T-helper 2 cell treated with Interferon-gamma antibody and Interleukin-4, amounts not matched to agents 5 μg/mL and 100 μg/mL, for 36 hours (primary cell): ENCODE measurements around the gene C16orf95.
A peak's percentile ranks its signal among the peaks of the same experiment; 100 is the strongest.

Experiments used
- DNase-seq: peaks from one replicate; pipeline ENCODE4 v3.0.0; 2021; ENCODE audit warnings: low spot score
- H3K27ac Mint-ChIP-seq: one replicate; pipeline ENCODE4 v1.8.0; 2021; ENCODE audit warnings: mild to moderate bottlenecking, mixed read lengths
- H3K27me3 Mint-ChIP-seq: one replicate; pipeline ENCODE4 v1.8.0; 2021; ENCODE audit warnings: low read depth, mixed read lengths
- H3K36me3 Mint-ChIP-seq: one replicate; pipeline ENCODE4 v1.8.0; 2021; ENCODE audit warnings: low read depth, mixed read lengths
- H3K4me1 Mint-ChIP-seq: one replicate; pipeline ENCODE4 v1.8.0; 2021; ENCODE audit warnings: low read depth, mixed read lengths
- H3K4me3 Mint-ChIP-seq: one replicate; pipeline ENCODE4 v1.8.0; 2022; ENCODE audit warnings: mild to moderate bottlenecking, moderate library complexity, mixed read lengths
- H3K9me3 Mint-ChIP-seq: one replicate; pipeline ENCODE4 v1.8.0; 2021; ENCODE audit warnings: mixed read lengths

C16orf95 gene

GRCh38 chr16:87352818-87353217 lies 35.6 kb upstream of the C16orf95 start:
- Mint-ChIP-seq H3K4me3 (no peak overlapping the region), H3K36me3 (peaks cover 7% of the 10 kb centered on the region), H3K9me3 (no peaks in the 10 kb centered on the region), H3K27ac (no peak overlapping the region), H3K4me1 (no peaks in the 10 kb centered on the region), H3K27me3 (no peaks in the 10 kb centered on the region)
- DNase-seq = no peak

GRCh38 chr16:87351320-87351698 lies 34.1 kb upstream of the C16orf95 start:
- H3K36me3 Mint-ChIP-seq = peaks cover 9% of the 10 kb centered on the region
- no peak for DNase-seq
- H3K4me1 Mint-ChIP-seq = no peaks in the 10 kb centered on the region
- H3K4me3 Mint-ChIP-seq = no peak overlapping the region
- no peak overlapping the region for H3K27ac Mint-ChIP-seq
- no peaks in the 10 kb centered on the region for H3K9me3 Mint-ChIP-seq
- no peaks in the 10 kb centered on the region for H3K27me3 Mint-ChIP-seq

GRCh38 chr16:87350681-87351319 lies 33.6 kb upstream of the C16orf95 start:
- DNase-seq = no peak
- no peaks in the 10 kb centered on the region for H3K4me1 Mint-ChIP-seq
- no peaks in the 10 kb centered on the region for H3K9me3 Mint-ChIP-seq
- no peak overlapping the region for H3K27ac Mint-ChIP-seq
- no peaks in the 10 kb centered on the region for H3K27me3 Mint-ChIP-seq
- no peak overlapping the region for H3K4me3 Mint-ChIP-seq
- H3K36me3 Mint-ChIP-seq = peaks cover 12% of the 10 kb centered on the region

- DNase-seq = no peak
- Mint-ChIP-seq H3K4me3 (no peak overlapping the region), H3K36me3 (peaks cover 16% of the 10 kb centered on the region), H3K27me3 (no peaks in the 10 kb centered on the region), H3K9me3 (no peaks in the 10 kb centered on the region), H3K4me1 (peaks cover 3% of the 10 kb centered on the region), H3K27ac (no peak overlapping the region)
Measured at GRCh38 chr16:87350031-87350430, 32.8 kb upstream of the C16orf95 start.

GRCh38 chr16:87348616-87349157 lies 31.5 kb upstream of the C16orf95 start:
- Mint-ChIP-seq H3K36me3 (peaks cover 22% of the 10 kb centered on the region), H3K27ac (no peak overlapping the region), H3K4me3 (no peak overlapping the region), H3K27me3 (no peaks in the 10 kb centered on the region), H3K9me3 (no peaks in the 10 kb centered on the region), H3K4me1 (peaks cover 5% of the 10 kb centered on the region)
- no peak for DNase-seq

- H3K4me1 Mint-ChIP-seq = peaks cover 5% of the 10 kb centered on the region
- H3K9me3 Mint-ChIP-seq = no peaks in the 10 kb centered on the region
- no peak overlapping the region for H3K4me3 Mint-ChIP-seq
- H3K27ac Mint-ChIP-seq = peak overlapping the region; percentile 3
- no peak for DNase-seq
- peaks cover 23% of the 10 kb centered on the region for H3K36me3 Mint-ChIP-seq
- H3K27me3 Mint-ChIP-seq = no peaks in the 10 kb centered on the region
Measured at GRCh38 chr16:87347932-87348615, 30.9 kb upstream of the C16orf95 start.

- peaks cover 25% of the 10 kb centered on the region for H3K36me3 Mint-ChIP-seq
- no peak overlapping the region for H3K4me3 Mint-ChIP-seq
- no peaks in the 10 kb centered on the region for H3K27me3 Mint-ChIP-seq
- H3K27ac Mint-ChIP-seq = no peak overlapping the region
- H3K9me3 Mint-ChIP-seq = no peaks in the 10 kb centered on the region
- DNase-seq = no peak
- peaks cover 5% of the 10 kb centered on the region for H3K4me1 Mint-ChIP-seq
Measured at GRCh38 chr16:87346517-87347060, 29.4 kb upstream of the C16orf95 start.

GRCh38 chr16:87345726-87346424 lies 28.7 kb upstream of the C16orf95 start:
- H3K27ac Mint-ChIP-seq = peak overlapping the region; percentile 92
- no peaks in the 10 kb centered on the region for H3K27me3 Mint-ChIP-seq
- DNase-seq = no peak
- H3K4me3 Mint-ChIP-seq = peak overlapping the region; percentile 80
- H3K4me1 Mint-ChIP-seq = peaks cover 5% of the 10 kb centered on the region
- no peaks in the 10 kb centered on the region for H3K9me3 Mint-ChIP-seq
- peaks cover 25% of the 10 kb centered on the region for H3K36me3 Mint-ChIP-seq

GRCh38 chr16:87344931-87345631 lies 27.9 kb upstream of the C16orf95 start:
- DNase-seq = peak; percentile 33

GRCh38 chr16:87344165-87344930 lies 27.2 kb upstream of the C16orf95 start:
- Mint-ChIP-seq H3K4me3 (peak overlapping the region; percentile 76), H3K9me3 (no peaks in the 10 kb centered on the region), H3K27me3 (no peaks in the 10 kb centered on the region), H3K27ac (peak overlapping the region; percentile 57), H3K36me3 (peaks cover 26% of the 10 kb centered on the region), H3K4me1 (peaks cover 5% of the 10 kb centered on the region)
- DNase-seq = no peak

More at GRCh38 chr16:87344931-87345631, 27.9 kb upstream of the C16orf95 start:
- peaks cover 5% of the 10 kb centered on the region for H3K4me1 Mint-ChIP-seq
- no peaks in the 10 kb centered on the region for H3K9me3 Mint-ChIP-seq
- peaks cover 28% of the 10 kb centered on the region for H3K36me3 Mint-ChIP-seq
- peak overlapping the region; percentile 92 for H3K27ac Mint-ChIP-seq
- peak overlapping the region; percentile 80 for H3K4me3 Mint-ChIP-seq
- no peaks in the 10 kb centered on the region for H3K27me3 Mint-ChIP-seq

GRCh38 chr16:87343753-87344050 lies 26.5 kb upstream of the C16orf95 start:
- DNase-seq = no peak
- Mint-ChIP-seq H3K4me3 (peak overlapping the region; percentile 44), H3K9me3 (no peaks in the 10 kb centered on the region), H3K36me3 (peaks cover 31% of the 10 kb centered on the region), H3K27ac (peak overlapping the region; percentile 57), H3K4me1 (peaks cover 5% of the 10 kb centered on the region), H3K27me3 (no peaks in the 10 kb centered on the region)

GRCh38 chr16:87342978-87343752 lies 26.0 kb upstream of the C16orf95 start:
- no peak for DNase-seq
- Mint-ChIP-seq H3K4me1 (peaks cover 5% of the 10 kb centered on the region), H3K4me3 (no peak overlapping the region), H3K27ac (peak overlapping the region; percentile 41), H3K36me3 (peaks cover 29% of the 10 kb centered on the region), H3K9me3 (no peaks in the 10 kb centered on the region), H3K27me3 (no peaks in the 10 kb centered on the region)
